ENCODE measurements around the gene DHCR24.

DNA sequence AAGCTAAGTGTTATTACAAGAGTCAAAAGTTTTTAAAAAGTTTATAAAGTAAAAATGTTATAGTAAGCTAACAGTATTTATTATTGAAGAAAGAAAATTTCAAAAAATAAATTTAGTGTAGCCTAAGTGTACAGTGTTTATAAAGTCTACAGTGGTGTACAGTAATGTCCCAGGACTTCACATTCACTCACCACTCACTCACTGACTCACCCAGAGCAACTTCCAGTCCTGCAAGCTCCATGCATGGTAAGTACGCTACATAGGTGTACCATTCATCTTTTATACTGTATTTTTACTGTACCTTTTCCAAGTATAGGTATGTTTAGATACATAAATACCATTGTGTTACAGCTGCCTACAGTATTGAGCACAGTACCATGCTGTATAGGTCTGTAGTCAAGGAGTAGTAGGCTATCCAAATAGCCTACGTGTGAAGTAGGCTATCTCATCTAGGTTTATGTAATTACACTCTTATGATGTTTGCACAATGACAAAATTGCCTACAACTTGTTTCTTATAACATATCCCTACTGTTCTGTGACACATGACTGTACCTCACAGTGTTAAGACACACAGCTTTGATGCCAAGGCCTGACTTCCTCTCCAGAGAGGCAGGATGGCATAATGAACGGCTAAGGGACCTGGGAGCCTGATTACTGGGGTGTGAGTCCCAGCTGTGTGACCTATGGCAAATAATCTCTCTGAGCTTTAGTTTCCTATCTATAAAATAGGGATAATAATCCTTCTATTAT is 12.7 kb downstream of the DHCR24 start:
- TF ChIP-seq, protein P1, sequence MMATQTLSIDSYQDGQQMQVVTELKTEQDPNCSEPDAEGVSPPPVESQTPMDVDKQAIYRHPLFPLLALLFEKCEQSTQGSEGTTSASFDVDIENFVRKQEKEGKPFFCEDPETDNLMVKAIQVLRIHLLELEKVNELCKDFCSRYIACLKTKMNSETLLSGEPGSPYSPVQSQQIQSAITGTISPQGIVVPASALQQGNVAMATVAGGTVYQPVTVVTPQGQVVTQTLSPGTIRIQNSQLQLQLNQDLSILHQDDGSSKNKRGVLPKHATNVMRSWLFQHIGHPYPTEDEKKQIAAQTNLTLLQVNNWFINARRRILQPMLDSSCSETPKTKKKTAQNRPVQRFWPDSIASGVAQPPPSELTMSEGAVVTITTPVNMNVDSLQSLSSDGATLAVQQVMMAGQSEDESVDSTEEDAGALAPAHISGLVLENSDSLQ (IDR thresholded peaks at IDR 0.05): no peak
- no peak for TF ChIP-seq ELF4 (IDR thresholded peaks at IDR 0.05)
- TF ChIP-seq FOXK2 (IDR thresholded peaks at IDR 0.05): no peak
- TF ChIP-seq SP1 (IDR thresholded peaks at IDR 0.05): no peak
- TF ChIP-seq ARNT (IDR thresholded peaks at IDR 0.05): no peak
- no peak for TF ChIP-seq FOXA1 (IDR thresholded peaks at IDR 0.05)
- no peak for TF ChIP-seq BHLHE40 (IDR thresholded peaks at IDR 0.05; ENCODE audit: borderline replicate concordance)
- no peak for TF ChIP-seq SUZ12 (IDR thresholded peaks at IDR 0.05)
